Keratinocyte (primary cell): ENCODE data around the gene SALL2. TPM values are rescaled to one million over a fixed set of nuclear protein-coding genes. Genes with fewer than 3 reads are reported as not detected.

Source experiments
- DNase-seq: peaks from one replicate; pipeline ENCODE4 v3.0.0-alpha.2; 2011; ENCODE audit warnings: low read depth, missing footprints, low spot score
- FAIRE-seq: peaks from 2 replicates; lab custom pipeline; 2011; peaks lifted over from hg19 to GRCh38; lab: Jason Lieb, UNC
- H2AFZ ChIP-seq: 2 replicates; pipeline ENCODE4 v1.6.0; 2012; ENCODE audit warnings: low read length, control low read depth, inconsistent platforms; ENCODE audit not compliant: control insufficient read depth
- H3K27ac ChIP-seq: 2 replicates; pipeline ENCODE4 v1.5.1; 2011; ENCODE audit warnings: low read length; ENCODE audit not compliant: control insufficient read depth, insufficient read depth
- H3K27me3 ChIP-seq: 3 replicates; pipeline ENCODE4 v1.6.0; 2011; ENCODE audit warnings: low read length; ENCODE audit not compliant: control insufficient read depth, insufficient read depth; ENCODE audit errors: extremely low read depth
- H3K36me3 ChIP-seq, 2 experiments: 2 replicates in 1 of 2; 3 replicates in 1 of 2; pipeline ENCODE4 v1.5.1; 2011; ENCODE audit warnings: low read length in 2 of 2, mild to moderate bottlenecking in 1 of 2; ENCODE audit not compliant: control insufficient read depth in 2 of 2, insufficient read depth in 2 of 2; ENCODE audit errors: extremely low read depth in 1 of 2
- H3K4me1 ChIP-seq: 3 replicates; pipeline ENCODE4 v1.5.1; 2011; ENCODE audit warnings: low read length; ENCODE audit not compliant: control insufficient read depth, insufficient read depth; ENCODE audit errors: extremely low read depth
- H3K4me2 ChIP-seq: 3 replicates; pipeline ENCODE4 v1.6.0; 2011; ENCODE audit warnings: low read depth, low read length; ENCODE audit not compliant: control insufficient read depth, insufficient read depth; ENCODE audit errors: extremely low read depth
- H3K4me3 ChIP-seq, 3 experiments: fragments of 200-600 bp in 1 of 3; sonication (generic) in 1 of 3; 2 replicates in 2 of 3; 3 replicates in 1 of 3; pipeline ENCODE4 v1.5.1; 2011 to 2016; ENCODE audit warnings: low read length in 3 of 3, mild to moderate bottlenecking in 3 of 3, control low read depth in 2 of 3, inconsistent platforms in 1 of 3, low read depth in 1 of 3, mixed read lengths in 1 of 3, mixed run types in 1 of 3, moderate library complexity in 1 of 3; ENCODE audit not compliant: control insufficient read depth in 2 of 3, insufficient read depth in 2 of 3; ENCODE audit errors: extremely low read depth in 1 of 3
- H3K79me2 ChIP-seq: 2 replicates; pipeline ENCODE4 v1.6.0; 2012; ENCODE audit warnings: low read length; ENCODE audit not compliant: control insufficient read depth, insufficient read depth
- H3K9ac ChIP-seq: 3 replicates; pipeline ENCODE4 v1.6.0; 2011; ENCODE audit warnings: low read length; ENCODE audit not compliant: control insufficient read depth, insufficient read depth; ENCODE audit errors: extremely low read depth
- H3K9me1 ChIP-seq: 3 replicates; pipeline ENCODE4 v1.6.0; 2011; ENCODE audit warnings: low read length; ENCODE audit not compliant: control insufficient read depth, insufficient read depth; ENCODE audit errors: extremely low read depth
- H3K9me3 ChIP-seq: 2 replicates; pipeline ENCODE4 v1.5.1; 2012; ENCODE audit warnings: low read depth, low read length; ENCODE audit not compliant: control insufficient read depth
- H4K20me1 ChIP-seq: 3 replicates; pipeline ENCODE4 v1.6.0; 2011; ENCODE audit warnings: low read length; ENCODE audit not compliant: control insufficient read depth, insufficient read depth; ENCODE audit errors: extremely low read depth
- EZH2 ChIP-seq: IDR thresholded peaks from one replicate; pipeline ENCODE4 v1.6.1; 2012; ENCODE audit warnings: inconsistent platforms, mild to moderate bottlenecking, low read length, moderate library complexity
- dilution Hi-C: fragments of 300-500 bp; cut with MboI; formaldehyde crosslinking; loops from one replicate; pipeline ENCODE4 v1.7.0; 2020; ENCODE audit warnings: low sequenced_read_pairs; ENCODE audit not compliant: extremely low pct_ligation_motif_present
- polyA plus RNA-seq, 5 experiments: library from polyadenylated mRNA; depleted of rRNA in 3 of 5; stranded (reverse) in 3 of 5; stranded (forward) in 1 of 5; unstranded in 1 of 5; fragments of >200 nt; gene quantifications; 1 replicate in 1 of 5; 2 replicates in 3 of 5; 3 replicates in 1 of 5; pipeline versions ENCODE4 v1.2.1 to v1.2.3, GENCODE V29; 2011 to 2012; ENCODE audit warnings: missing spikeins in 2 of 5, low read depth in 1 of 5, low replicate concordance in 1 of 5
- TF ChIP-seq, protein P1 (sequence below), 3 experiments: IDR thresholded peaks in 1 of 3; conservative IDR thresholded peaks in 1 of 3; optimal IDR thresholded peaks in 1 of 3; 2 replicates in 2 of 3; 3 replicates in 1 of 3; pipeline versions ENCODE3 to v1.5.1; 2011; ENCODE audit warnings: low read length in 3 of 3, mild to moderate bottlenecking in 3 of 3, moderate library complexity in 2 of 3, control low read depth in 1 of 3, inconsistent platforms in 1 of 3; ENCODE audit not compliant: insufficient read depth in 2 of 3; ENCODE audit errors: extremely low read depth in 1 of 3

The SALL2 gene
- polyA plus RNA-seq, 1 donor (not counting 4 experiments of a cell fraction or from before 2014, with no cell fraction given): 0.64 TPM

DNA sequence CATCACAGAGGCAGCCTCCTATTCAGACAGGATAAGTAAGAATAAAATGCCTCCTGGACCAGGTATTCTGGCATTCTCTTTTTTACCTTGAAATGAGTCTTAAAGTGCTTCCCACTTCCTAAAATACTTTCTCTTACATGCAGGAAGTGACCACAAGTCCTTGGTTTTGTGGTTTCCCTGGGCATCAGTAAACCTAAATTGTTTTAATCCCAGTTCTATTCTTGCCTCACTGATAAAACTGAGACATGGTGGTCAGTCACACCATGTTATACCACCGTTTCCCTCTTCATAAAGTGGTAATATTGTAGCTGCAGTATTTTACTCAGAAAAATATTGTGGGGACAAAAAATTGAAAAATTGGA is 1.2 kb upstream of the SALL2 start:
- no peaks in the 10 kb centered on the region for H3K79me2 ChIP-seq
- H3K9ac ChIP-seq: no peak overlapping the region
- no peak overlapping the region for H2AFZ ChIP-seq
- no peak for FAIRE-seq
- no peak overlapping the region for H3K4me3 ChIP-seq
- no peaks in the 10 kb centered on the region for H3K36me3 ChIP-seq
- DNase-seq: no peak
- H4K20me1 ChIP-seq: no peaks in the 10 kb centered on the region
- H3K9me1 ChIP-seq: no peaks in the 10 kb centered on the region
- H3K27ac ChIP-seq: no peak overlapping the region
- no peak for TF ChIP-seq EZH2
- TF ChIP-seq, protein P1, sequence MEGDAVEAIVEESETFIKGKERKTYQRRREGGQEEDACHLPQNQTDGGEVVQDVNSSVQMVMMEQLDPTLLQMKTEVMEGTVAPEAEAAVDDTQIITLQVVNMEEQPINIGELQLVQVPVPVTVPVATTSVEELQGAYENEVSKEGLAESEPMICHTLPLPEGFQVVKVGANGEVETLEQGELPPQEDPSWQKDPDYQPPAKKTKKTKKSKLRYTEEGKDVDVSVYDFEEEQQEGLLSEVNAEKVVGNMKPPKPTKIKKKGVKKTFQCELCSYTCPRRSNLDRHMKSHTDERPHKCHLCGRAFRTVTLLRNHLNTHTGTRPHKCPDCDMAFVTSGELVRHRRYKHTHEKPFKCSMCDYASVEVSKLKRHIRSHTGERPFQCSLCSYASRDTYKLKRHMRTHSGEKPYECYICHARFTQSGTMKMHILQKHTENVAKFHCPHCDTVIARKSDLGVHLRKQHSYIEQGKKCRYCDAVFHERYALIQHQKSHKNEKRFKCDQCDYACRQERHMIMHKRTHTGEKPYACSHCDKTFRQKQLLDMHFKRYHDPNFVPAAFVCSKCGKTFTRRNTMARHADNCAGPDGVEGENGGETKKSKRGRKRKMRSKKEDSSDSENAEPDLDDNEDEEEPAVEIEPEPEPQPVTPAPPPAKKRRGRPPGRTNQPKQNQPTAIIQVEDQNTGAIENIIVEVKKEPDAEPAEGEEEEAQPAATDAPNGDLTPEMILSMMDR (optimal IDR thresholded peaks at IDR 0.05 in 1 of 3, IDR thresholded peaks at IDR 0.05 in 1 of 3, conservative IDR thresholded peaks at IDR 0.05 in 1 of 3; ENCODE audit: extremely low read depth in 1 of 3, insufficient read depth in 2 of 3, low read length in 3 of 3): no peak
- dilution Hi-C loops: no loop called here
- no peak overlapping the region for H3K4me2 ChIP-seq
- H3K4me1 ChIP-seq: peaks cover 5% of the 10 kb centered on the region
- peaks cover 3% of the 10 kb centered on the region for H3K27me3 ChIP-seq
- H3K9me3 ChIP-seq: no peaks in the 10 kb centered on the region

DNA sequence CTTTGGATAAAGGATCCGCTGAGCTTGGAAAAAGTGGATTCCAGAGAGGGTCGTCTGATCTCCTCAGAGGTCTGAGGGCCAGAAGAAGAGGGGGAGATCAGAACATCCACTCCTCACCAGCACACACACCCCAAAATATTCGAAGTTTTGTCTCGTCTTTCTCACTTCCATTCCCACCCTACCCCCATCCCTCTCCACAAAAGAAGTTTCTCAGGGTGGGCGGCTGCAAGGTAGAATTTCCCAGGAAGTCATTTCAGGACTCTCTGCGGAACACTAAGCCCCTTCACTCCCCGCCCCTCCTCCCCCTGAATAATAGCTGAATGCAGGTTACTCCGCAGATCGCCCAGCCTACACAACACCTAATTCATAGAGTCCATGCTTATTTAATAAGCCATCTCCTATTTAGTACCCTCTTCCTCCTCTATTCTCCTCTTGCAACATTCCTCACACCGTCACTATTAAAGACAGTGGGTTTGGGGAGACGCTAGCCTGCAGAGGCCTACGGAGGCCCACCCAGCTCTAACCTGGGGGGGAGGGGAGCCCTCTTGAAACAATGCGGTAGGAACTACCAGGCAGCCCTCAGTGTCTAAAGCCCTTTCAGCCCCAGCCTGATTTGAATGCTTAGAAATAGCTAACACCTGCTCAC is 649 bp upstream of the SALL2 start:
- Histone ChIP-seq H4K20me1 (no peaks in the 10 kb centered on the region), H3K36me3 (no peaks in the 10 kb centered on the region), H3K27me3 (peaks cover 3% of the 10 kb centered on the region), H3K9me1 (no peaks in the 10 kb centered on the region), H3K4me1 (peaks cover 5% of the 10 kb centered on the region), H3K79me2 (no peaks in the 10 kb centered on the region), H3K27ac (no peak overlapping the region), H3K4me3 (peak overlapping the region in 1 of 3 experiments; percentile 22), H3K4me2 (peak overlapping the region; percentile 51), H2AFZ (peak overlapping the region; percentile 77), H3K9me3 (no peaks in the 10 kb centered on the region), H3K9ac (no peak overlapping the region)
- dilution Hi-C loops: no loop called here
- FAIRE-seq (no peak), DNase-seq (no peak)
- TF ChIP-seq, protein P1 (optimal IDR thresholded peaks at IDR 0.05 in 1 of 3, IDR thresholded peaks at IDR 0.05 in 1 of 3, conservative IDR thresholded peaks at IDR 0.05 in 1 of 3; ENCODE audit: extremely low read depth in 1 of 3, insufficient read depth in 2 of 3, low read length in 3 of 3): no peak
- TF ChIP-seq EZH2: no peak
